CD4-positive, alpha-beta memory T cell (primary cell): ENCODE data around the gene DAPK3. TPM values are rescaled to one million over a fixed set of nuclear protein-coding genes. Genes with fewer than 3 reads are reported as not detected.
"Not testable (repeated sequence)": the region's sequence is repeated elsewhere in the genome, so short reads cannot be mapped to it uniquely, and the experiment has no call there.

Experiments used
- CTCF ChIA-PET: fragments of 350-600 bp; sonication (Branson Sonifier 250); formaldehyde crosslinking; loops from one replicate; lab custom pipeline; 2021; ENCODE audit warnings: inconsistent platforms; ENCODE audit not compliant: partially characterized antibody; lab: Charles Lee
- POLR2A ChIA-PET: fragments of 350-600 bp; sonication (Branson Sonifier 250); formaldehyde crosslinking; loops from one replicate; lab custom pipeline; 2021; ENCODE audit not compliant: partially characterized antibody; lab: Charles Lee
- DNase-seq, 5 donors: peaks; one replicate each; pipeline versions ENCODE4 v3.0.0 to v3.0.0-alpha.2; 2020 to 2022; ENCODE audit warnings: mixed read lengths in 1 of 5
- H3K27ac ChIP-seq: one replicate; pipeline ENCODE4 v1.7.0; 2013; ENCODE audit warnings: low read depth, low read length
- H3K27me3 ChIP-seq: 2 replicates; pipeline ENCODE4 v1.7.0; 2013; ENCODE audit warnings: mild to moderate bottlenecking, low read length, moderate library complexity; ENCODE audit not compliant: insufficient read depth
- H3K36me3 ChIP-seq: 2 replicates; pipeline ENCODE4 v1.7.0; 2013; ENCODE audit warnings: mild to moderate bottlenecking, low read length, moderate library complexity; ENCODE audit not compliant: insufficient read depth
- H3K4me1 ChIP-seq: 2 replicates; pipeline ENCODE4 v1.7.0; 2013; ENCODE audit warnings: mild to moderate bottlenecking, low read length, moderate library complexity; ENCODE audit not compliant: insufficient read depth
- H3K4me3 ChIP-seq, 2 donors: one replicate each; pipeline ENCODE4 v1.7.0; 2013; ENCODE audit warnings: low read length in 2 of 2, mild to moderate bottlenecking in 1 of 2
- H3K9me3 ChIP-seq, 2 donors: one replicate each; pipeline ENCODE4 v1.7.0; 2013; ENCODE audit warnings: low read length in 2 of 2, control low read depth in 1 of 2; ENCODE audit not compliant: control insufficient read depth in 1 of 2
- H3K27ac Mint-ChIP-seq, 7 donors: one replicate each; pipeline ENCODE4 v1.8.0; 2020 to 2021; ENCODE audit warnings: mixed read lengths in 7 of 7, mild to moderate bottlenecking in 6 of 7, inconsistent platforms in 3 of 7, moderate library complexity in 3 of 7
- H3K27me3 Mint-ChIP-seq, 2 donors: one replicate each; pipeline ENCODE4 v1.8.0; 2020 to 2021; ENCODE audit warnings: mixed read lengths in 2 of 2
- H3K36me3 Mint-ChIP-seq, 2 donors: one replicate each; pipeline ENCODE4 v1.8.0; 2020 to 2021; ENCODE audit warnings: mixed read lengths in 2 of 2, inconsistent platforms in 1 of 2, mild to moderate bottlenecking in 1 of 2
- H3K4me1 Mint-ChIP-seq, 4 donors: one replicate each; pipeline ENCODE4 v1.8.0; 2020 to 2021; ENCODE audit warnings: mixed read lengths in 4 of 4, mild to moderate bottlenecking in 1 of 4
- H3K4me3 Mint-ChIP-seq, 8 donors: one replicate each; pipeline ENCODE4 v1.8.0; 2020 to 2021; ENCODE audit warnings: mixed read lengths in 8 of 8, mild to moderate bottlenecking in 7 of 8, moderate library complexity in 6 of 8, inconsistent platforms in 3 of 8
- H3K9me3 Mint-ChIP-seq, 8 donors: one replicate each; pipeline ENCODE4 v1.8.0; 2020 to 2021; ENCODE audit warnings: mixed read lengths in 8 of 8, mild to moderate bottlenecking in 5 of 8, inconsistent platforms in 3 of 8, moderate library complexity in 1 of 8
- intact Hi-C: fragments of 100-400 bp; cut with micrococcal nuclease; formaldehyde crosslinking; loops from one replicate; pipeline ENCODE4 v1.15.1; 2023
- polyA plus RNA-seq, 2 donors: library from polyadenylated mRNA; unstranded; fragments of 300-500 nt; fragmentation: Illumina TruSeq; gene quantifications; one replicate each; pipeline ENCODE4 v1.2.3, GENCODE V29; 2021
- total RNA-seq, 2 experiments: library from RNA; stranded (reverse); gene quantifications; one replicate each; pipeline ENCODE4 v1.2.3, GENCODE V29; 2021

Gene DAPK3
- total and polyA plus RNA-seq, 4 experiments from 2014 or later = 22.3 to 40.7 (median 33.0) TPM

GRCh38 chr19:3952755-3953276 is 18.1 kb downstream of the DAPK3 start:
- H3K27me3 Mint-ChIP-seq, H3K27me3 ChIP-seq, H3K4me1 ChIP-seq, H3K27ac Mint-ChIP-seq, H3K4me3 ChIP-seq, H3K36me3 ChIP-seq, H3K4me3 Mint-ChIP-seq, H3K27ac ChIP-seq, H3K36me3 Mint-ChIP-seq, H3K9me3 Mint-ChIP-seq, POLR2A ChIA-PET, H3K4me1 Mint-ChIP-seq, H3K9me3 ChIP-seq, DNase-seq, intact Hi-C loops: not testable (repeated sequence)
- CTCF ChIA-PET = interaction anchor here (0.7 kb wide), 1 partner anchor 346 kb away, joined by 4 read pairs; the partner anchor contains the start of gene TBXA2R

DNA sequence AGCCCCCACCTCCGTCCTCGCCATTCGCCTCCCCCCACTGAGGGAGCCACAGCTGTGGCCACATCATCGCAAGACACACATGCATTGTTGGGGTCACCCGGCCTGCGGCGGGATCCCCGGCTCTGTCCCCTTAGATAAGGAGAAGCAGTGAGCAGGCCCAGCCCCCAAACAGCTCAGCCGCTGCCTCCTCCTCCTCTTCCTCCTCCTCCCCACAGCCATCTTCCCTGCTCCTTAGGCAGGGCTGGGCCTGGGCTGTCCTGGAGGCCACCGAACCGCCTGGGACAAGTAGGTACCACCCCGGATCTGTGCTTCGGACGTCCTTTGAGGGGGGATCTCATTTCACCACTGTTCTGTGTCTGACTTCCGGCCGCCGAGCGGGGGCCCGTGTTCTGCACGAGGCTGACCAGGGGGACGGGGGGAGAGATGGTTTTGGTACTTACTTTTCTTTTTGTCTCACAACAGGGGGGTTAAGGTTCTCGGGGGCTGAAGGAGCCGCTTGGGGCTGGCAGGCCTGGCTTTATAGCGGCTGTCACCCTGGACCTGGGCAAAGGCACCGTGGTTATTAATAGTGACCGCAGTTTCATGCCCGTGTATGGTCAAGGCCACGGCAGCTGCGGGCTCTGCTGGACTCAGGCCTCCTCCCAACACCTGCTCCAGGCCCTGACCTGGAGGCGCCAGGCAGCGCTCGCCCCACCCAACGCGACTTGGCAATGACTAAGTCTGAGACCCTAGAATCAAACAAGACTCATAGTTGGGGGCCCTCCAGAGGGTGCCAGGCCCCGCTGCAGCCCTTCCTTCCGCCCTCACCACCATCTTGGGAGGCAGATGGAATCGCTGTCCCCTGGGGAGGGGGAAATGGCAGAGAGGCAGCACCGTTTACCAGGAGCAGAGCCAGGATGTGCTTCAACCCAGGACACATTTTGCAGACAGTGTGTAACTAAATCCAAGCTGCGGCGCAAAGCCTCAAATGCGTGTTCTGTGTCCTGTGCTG is 19.7 kb downstream of the DAPK3 start:
- POLR2A ChIA-PET = no interaction called here
- Histone ChIP-seq H3K4me1 (no peaks in the 10 kb centered on the region), H3K4me3 (no peak overlapping the region), H3K36me3 (no peaks in the 10 kb centered on the region), H3K9me3 (no peaks in the 10 kb centered on the region), H3K27ac (no peak overlapping the region), H3K27me3 (no peaks in the 10 kb centered on the region)
- H3K27ac Mint-ChIP-seq = peak overlapping the region in 2 of 7 donors; percentile 35 to 47
- H3K36me3 Mint-ChIP-seq = no peaks in the 10 kb centered on the region
- no peaks in the 10 kb centered on the region for H3K9me3 Mint-ChIP-seq
- CTCF ChIA-PET = no interaction called here
- peak overlapping the region in 3 of 8 donors; percentile 7 to 16 (median 10) for H3K4me3 Mint-ChIP-seq
- peaks cover 2 to 7% (median 4%) of the 10 kb centered on the region in 4 donors for H3K4me1 Mint-ChIP-seq
- DNase-seq = no peak
- intact Hi-C loops = no loop called here
- H3K27me3 Mint-ChIP-seq = peaks cover 0 to 3% of the 10 kb centered on the region in 2 donors

DNA sequence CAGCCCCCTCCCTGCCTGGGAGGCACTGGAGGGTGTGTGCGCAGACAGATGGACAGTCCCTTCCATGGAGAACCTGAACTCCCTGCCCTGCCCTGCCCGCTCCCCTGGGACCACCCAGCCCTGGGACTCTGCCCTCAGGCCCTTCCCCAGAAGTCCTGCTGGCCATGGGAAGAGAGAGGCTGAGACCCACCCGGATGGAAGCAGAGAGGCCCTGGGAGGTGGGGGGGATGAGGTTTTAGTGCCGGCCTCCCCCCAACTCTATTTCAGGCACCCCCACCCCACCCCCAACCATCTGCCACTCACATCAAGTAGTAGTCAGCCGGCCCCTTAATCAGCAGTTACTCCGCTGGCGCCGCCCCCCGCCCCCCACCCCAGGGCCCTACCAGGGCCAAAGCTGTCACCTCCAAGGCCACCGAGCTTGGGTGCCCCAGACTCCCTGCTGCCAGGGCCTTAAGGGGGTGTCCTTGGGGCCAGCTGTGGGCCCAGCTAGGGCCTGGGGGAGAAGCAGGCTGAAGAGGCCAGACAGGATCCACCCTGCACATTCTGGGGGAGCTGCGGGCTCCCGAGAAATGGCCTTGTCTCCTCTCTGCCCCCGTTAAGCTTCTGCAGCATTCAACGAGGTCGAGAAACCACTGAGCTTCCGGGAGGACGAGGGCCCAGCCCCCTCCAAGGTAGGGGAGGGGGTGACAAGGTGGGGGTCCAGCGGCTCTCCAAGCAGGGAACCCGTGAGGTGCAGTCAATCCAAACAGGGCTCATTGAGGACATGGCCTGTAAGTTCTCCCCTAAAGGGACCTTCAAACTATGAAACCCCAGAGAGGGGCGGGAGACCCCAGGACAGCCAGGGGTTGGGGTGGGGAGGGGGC is 20.7 kb downstream of the DAPK3 start:
- no peaks in the 10 kb centered on the region for H3K9me3 ChIP-seq
- H3K4me1 Mint-ChIP-seq = peaks cover 2 to 7% (median 4%) of the 10 kb centered on the region in 4 donors
- H3K36me3 Mint-ChIP-seq = no peaks in the 10 kb centered on the region
- H3K27ac ChIP-seq = no peak overlapping the region
- no peak overlapping the region for H3K4me3 Mint-ChIP-seq
- no peak overlapping the region for H3K27ac Mint-ChIP-seq
- no peaks in the 10 kb centered on the region for H3K36me3 ChIP-seq
- H3K27me3 ChIP-seq = no peaks in the 10 kb centered on the region
- no peaks in the 10 kb centered on the region for H3K9me3 Mint-ChIP-seq
- peaks cover 0 to 3% of the 10 kb centered on the region in 2 donors for H3K27me3 Mint-ChIP-seq
- no peak overlapping the region for H3K4me3 ChIP-seq
- no peak for DNase-seq
- ChIA-PET POLR2A (no interaction called here), CTCF (no interaction called here)
- intact Hi-C loops = no loop called here
- H3K4me1 ChIP-seq = no peaks in the 10 kb centered on the region

- H3K27me3 ChIP-seq = no peaks in the 10 kb centered on the region
- Mint-ChIP-seq H3K4me3 (no peak overlapping the region), H3K27me3 (peaks cover 0 to 4% of the 10 kb centered on the region in 2 donors), H3K27ac (no peak overlapping the region), H3K9me3 (no peaks in the 10 kb centered on the region), H3K4me1 (peaks cover 2 to 7% (median 4%) of the 10 kb centered on the region in 4 donors), H3K36me3 (no peaks in the 10 kb centered on the region)
- H3K4me1 ChIP-seq = no peaks in the 10 kb centered on the region
- CTCF ChIA-PET = no interaction called here
- H3K9me3 ChIP-seq = no peaks in the 10 kb centered on the region
- POLR2A ChIA-PET = no interaction called here
- no peak for DNase-seq
- H3K36me3 ChIP-seq = no peaks in the 10 kb centered on the region
- no peak overlapping the region for H3K27ac ChIP-seq
- intact Hi-C loops = no loop called here
- no peak overlapping the region for H3K4me3 ChIP-seq
Measured at GRCh38 chr19:3949294-3949693, 21.6 kb downstream of the DAPK3 start.

DNA sequence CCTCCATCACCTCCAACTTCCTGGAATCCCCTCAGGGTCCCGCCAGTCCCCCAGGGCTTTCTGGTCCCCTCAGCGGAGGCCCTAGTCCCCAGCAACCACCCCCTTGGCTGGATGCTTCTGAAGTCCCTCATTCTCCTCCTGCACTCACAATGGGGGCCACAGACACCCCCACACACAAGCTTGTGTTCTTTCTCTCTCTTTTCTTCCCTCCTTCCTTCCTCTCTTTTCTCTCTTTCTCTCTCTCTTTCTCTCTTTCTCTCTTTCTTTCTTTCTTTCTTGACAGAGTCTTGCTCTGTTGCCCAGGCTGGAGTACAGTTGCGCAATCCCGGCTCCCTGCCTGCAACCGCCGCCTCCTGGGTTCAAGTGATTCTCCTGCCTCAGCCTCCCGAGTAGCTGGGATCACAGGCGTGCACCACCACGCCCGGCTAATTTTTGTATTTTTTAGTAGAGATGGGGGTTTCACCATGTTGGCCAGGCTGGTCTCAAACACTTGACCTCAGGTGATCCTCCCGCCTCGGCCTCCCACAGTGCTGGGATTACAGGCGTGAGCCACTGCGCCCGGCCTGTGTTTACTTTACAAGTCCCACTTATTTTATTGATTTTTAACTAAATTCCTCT is 23.5 kb downstream of the DAPK3 start:
- DNase-seq, H3K4me3 Mint-ChIP-seq, H3K9me3 Mint-ChIP-seq, H3K27ac ChIP-seq, H3K36me3 Mint-ChIP-seq, intact Hi-C loops, H3K36me3 ChIP-seq, CTCF ChIA-PET, H3K27me3 Mint-ChIP-seq, H3K4me1 Mint-ChIP-seq, H3K4me1 ChIP-seq, H3K9me3 ChIP-seq, H3K4me3 ChIP-seq, H3K27me3 ChIP-seq: not testable (repeated sequence)
- POLR2A ChIA-PET = interaction anchor here (0.6 kb wide), 1 partner anchor 12 kb away, joined by 3 read pairs; no protein-coding TSS in a partner anchor
- peak overlapping the region in 1 of 7 donors; percentile 68 for H3K27ac Mint-ChIP-seq

DNA sequence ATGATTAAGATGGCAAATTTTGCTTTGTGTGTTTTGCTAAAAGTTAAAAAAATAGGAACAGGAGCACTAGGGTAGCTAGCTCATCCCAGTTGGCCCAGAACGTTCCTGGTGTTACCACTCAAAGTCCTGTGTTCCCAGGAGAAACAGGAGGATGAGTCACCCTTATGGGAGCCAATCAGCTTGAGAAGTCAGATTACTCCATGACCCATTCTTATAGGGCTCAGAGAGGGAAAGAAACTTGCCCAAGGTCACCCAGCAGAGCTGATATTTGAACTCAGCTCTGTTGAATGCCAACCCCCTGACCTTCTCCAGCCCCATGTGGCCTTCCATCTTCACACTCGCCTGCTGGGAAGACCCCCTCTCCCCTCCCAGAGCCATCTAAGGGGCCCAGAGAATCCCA is 25.1 kb downstream of the DAPK3 start:
- peaks cover 0 to under 1% (median under 1%) of the 10 kb centered on the region in 4 donors for H3K4me1 Mint-ChIP-seq
- peaks cover 0 to 7% of the 10 kb centered on the region in 2 donors for H3K27me3 Mint-ChIP-seq
- Histone ChIP-seq H3K27me3 (no peaks in the 10 kb centered on the region), H3K4me1 (no peaks in the 10 kb centered on the region), H3K4me3 (no peak overlapping the region), H3K9me3 (no peaks in the 10 kb centered on the region), H3K27ac (no peak overlapping the region), H3K36me3 (no peaks in the 10 kb centered on the region)
- H3K27ac Mint-ChIP-seq = no peak overlapping the region
- no peaks in the 10 kb centered on the region for H3K9me3 Mint-ChIP-seq
- no peak overlapping the region for H3K4me3 Mint-ChIP-seq
- intact Hi-C loops = no loop called here
- no peak for DNase-seq
- CTCF ChIA-PET = interaction anchor here (0.5 kb wide), 1 partner anchor 151 kb away, joined by 3 read pairs; no protein-coding TSS in a partner anchor
- POLR2A ChIA-PET = interaction anchor here (0.6 kb wide), 1 partner anchor 34 kb away, joined by 4 read pairs; no protein-coding TSS in a partner anchor
- no peaks in the 10 kb centered on the region for H3K36me3 Mint-ChIP-seq
